Measurements from ENCODE around the gene C11orf21.

C11orf21 gene

GRCh38 chr11:2320568-2321310 lies 19.0 kb upstream of the C11orf21 start:
- no peak for DNase-seq

DNA sequence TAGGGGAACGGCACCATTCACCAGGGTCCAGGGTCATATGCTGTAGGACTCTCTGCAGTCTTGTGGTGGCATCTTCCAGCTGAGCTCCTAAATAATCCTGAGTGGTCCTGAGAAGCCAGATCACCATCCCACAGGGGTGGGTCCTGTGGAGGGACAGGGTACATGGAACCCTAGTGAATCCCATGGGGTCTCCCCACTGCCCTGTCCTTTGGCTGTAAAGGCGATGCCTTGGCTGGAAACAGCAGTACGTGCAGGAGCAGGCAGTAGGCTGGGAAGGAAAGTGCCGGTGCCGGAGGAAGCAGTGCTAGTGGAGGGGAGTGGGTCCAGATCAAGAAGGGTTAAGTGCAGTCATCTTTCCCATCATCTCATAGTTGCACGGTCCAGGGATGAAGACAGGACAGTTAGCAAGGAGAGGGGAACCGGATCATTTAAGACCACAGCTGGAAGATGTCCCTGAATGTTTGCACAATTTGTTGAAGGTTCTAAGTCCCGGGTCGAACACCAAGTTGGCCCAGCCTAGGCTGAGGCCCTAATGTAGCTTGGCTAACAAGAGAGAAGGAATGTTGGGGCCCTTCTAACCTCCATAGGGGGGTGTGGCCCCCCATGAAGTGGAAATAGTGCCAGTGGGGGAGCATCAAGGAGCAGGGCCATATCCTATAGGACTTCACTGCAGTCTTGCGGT lies 18.2 kb upstream of the C11orf21 start:
- no peak for DNase-seq

GRCh38 chr11:2318707-2319106 lies 17.0 kb upstream of the C11orf21 start:
- no peak for DNase-seq

DNA sequence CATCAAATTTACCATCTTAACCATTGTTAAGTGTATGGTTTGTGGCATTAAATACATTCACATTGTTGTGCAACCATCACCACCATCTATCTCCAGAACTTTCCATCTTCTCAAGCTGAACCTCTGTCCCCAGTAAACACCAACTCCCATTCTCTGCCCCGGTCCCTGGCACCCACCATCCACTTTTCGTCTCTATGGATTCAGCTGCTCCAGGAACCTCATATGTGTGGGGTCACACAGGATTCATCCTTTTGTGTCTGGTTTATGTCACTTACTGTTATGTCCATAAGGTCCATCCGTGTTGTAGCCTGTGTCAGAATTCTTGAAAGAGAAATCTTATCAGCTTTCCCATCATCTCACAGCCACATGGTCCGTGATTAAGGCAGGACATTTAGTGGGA lies 16.4 kb upstream of the C11orf21 start:
- no peak for DNase-seq

DNA sequence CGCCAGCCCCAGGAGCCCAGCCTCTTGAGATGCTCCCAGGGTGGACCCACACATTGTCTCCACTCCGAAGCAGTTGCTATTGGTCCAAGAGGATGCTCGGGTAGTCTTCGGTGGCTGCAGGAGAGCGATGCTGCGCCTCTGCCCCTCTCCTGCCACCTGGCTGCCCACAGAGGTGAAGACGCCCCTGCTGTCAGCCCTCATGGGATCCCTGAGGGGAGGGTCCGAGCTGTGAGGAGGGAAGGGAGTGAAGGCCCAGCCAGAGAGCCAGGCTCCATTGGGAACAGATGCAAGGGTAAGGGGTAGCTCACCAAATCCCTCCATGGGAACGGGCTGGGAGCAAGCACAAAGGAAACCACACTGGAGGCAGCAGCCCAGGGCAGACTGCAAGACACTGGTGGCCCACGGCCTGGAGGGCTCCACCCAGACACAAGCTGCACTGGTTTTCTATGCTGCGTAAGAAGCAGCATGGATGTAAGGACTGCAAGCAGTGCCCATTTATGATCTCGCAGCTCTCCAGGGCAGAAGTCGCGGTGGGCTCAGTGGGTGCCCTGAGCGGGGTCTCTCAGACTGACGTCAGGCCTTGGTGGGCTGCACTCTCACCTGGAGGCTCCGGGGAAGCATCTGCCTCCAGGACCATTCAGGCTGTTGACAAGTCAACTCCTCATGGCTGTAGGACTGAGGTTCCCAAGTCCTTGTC lies 15.8 kb upstream of the C11orf21 start:
- no peak for DNase-seq

DNA sequence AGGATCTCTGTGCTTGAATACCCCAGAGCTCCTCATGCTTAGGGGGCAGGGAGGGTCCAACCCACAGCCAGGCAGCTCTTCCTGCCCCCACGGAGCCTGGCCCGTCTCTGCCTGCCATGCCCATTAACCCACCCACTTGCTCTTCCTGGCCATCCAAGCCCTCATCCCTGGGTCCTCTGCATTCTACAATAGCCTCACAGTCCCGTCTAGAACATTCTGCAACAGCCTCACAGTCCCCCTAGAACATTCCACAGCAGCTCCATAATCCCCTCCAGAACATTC lies 15.2 kb upstream of the C11orf21 start:
- no peak for DNase-seq

GRCh38 chr11:2316169-2316962 lies 14.6 kb upstream of the C11orf21 start:
- no peak for DNase-seq

DNA sequence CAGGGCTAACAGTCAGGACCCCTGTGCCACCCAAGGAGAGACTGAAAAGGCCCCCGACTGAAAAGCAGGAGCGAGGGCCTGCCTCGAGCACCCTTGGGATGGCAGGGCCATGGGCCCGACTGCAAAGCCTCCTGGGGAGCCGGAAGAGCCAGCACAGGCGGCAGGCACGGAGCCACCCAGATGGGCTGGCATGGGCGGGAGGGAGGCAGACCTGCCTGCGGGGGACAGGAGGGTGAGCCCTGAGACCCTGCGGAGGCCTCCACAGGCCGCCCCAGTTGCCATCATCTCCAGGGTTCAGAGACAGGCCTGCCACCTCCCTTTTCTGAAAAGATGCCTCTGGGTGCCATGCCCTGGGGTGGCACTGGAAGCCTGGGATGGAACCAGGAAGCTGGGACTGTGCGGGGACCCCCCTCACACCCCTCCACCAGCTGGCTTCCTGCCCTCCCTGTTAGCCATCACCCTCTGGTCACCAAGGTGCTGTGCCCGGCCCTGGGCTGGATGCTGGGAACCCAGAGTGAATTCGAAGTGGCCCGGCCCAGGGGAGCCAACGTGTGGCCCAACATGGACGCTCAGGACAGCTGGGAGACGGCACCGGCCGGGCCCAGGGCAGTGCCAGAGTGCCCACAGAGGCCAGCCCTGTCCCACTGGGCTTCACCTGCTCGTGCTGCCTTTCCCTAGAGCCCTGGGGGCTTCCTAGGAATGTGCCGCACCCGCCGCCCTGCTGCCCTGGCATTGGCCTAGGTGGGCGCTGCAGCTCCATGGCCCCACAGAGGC lies 13.9 kb upstream of the C11orf21 start:
- no peak for DNase-seq

DNA sequence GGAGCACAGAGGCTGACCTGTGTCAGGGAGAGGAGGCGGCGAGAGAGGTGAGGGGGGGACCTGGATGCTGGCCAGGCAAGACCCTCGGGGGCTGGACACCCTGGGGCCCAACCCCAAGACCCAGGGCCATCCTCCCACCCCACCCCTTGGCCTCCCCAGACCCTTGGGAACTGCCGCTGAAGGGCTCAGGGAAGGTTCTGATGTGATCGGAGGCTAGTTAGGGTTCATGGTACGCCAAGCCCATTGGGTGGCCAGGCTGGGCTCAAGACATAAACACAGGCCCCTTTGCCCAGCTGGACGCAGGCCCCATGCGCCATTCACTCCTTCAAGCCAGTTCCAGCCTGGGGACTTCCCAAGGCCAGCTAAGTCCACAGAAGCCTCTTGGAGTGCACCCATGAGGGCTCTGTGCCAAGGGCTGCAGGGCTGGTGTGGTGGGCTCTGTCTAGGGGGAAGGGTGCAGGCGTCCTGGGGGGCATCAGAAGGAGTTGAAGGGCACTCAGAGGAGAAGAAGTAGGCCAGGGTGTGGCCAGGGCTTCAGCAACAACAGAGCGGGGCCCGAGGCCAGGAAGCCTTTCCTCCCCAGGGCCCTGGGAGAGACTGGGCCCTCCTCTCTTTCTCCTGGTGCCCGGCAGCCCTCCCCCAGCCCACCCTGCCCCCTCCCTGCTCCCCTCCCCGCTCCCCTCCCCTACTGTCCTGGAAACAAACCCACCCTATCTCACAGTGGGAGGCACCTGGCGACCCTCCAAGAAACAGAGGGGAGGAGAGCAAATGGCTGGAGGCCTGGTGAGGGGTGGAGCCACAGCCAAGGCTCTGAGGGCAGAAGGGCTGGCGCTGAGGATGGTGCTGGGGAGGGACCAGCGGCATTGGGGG lies 13.0 kb upstream of the C11orf21 start:
- DNase-seq: no peak

GRCh38 chr11:2314136-2314524 lies 12.4 kb upstream of the C11orf21 start:
- no peak for DNase-seq

- no peak for DNase-seq
Observed at GRCh38 chr11:2313051-2313951, 11.6 kb upstream of the C11orf21 start.

GRCh38 chr11:2312232-2313042 lies 10.7 kb upstream of the C11orf21 start:
- no peak for DNase-seq

DNA sequence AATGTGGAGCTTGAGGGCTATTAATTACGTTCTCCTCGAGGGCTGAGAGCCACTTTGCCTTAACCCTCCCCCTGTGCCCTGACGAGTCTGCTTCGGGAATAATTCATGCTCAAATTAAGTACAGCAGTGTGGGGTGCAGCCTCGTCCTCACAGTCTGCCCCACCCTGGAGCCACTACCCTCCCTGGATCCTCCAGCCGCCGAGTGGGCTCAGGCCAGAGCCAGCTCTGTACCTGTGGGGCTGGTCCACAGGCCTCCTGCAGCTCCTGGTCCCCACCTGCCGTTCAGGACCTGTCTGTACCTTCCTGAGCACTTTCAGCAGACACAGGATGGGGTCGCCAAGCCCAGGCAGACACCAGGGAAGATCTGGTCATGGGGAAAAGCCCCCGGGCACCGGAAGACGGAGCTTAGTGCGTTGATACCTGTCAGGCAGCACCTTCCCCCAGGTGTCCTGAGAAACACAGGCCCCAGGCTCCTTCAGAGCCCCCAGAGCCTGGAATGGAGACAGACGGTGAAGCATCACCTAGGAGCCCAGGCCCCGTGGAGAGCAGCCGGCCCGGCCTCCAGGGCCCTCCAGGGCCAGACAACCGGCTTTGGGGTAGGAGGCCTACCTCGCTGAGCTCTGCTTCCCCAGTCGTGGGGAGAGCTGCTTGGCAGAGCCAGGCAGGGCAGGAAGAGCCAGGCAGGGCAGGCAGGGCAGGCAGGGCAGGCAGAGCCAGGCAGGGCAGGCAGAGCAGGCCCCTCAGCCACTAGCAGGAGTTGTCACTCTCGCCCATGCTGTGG lies 9.8 kb upstream of the C11orf21 start:
- no peak for DNase-seq

GRCh38 chr11:2310786-2311352 lies 9.2 kb upstream of the C11orf21 start:
- DNase-seq: no peak

DNA sequence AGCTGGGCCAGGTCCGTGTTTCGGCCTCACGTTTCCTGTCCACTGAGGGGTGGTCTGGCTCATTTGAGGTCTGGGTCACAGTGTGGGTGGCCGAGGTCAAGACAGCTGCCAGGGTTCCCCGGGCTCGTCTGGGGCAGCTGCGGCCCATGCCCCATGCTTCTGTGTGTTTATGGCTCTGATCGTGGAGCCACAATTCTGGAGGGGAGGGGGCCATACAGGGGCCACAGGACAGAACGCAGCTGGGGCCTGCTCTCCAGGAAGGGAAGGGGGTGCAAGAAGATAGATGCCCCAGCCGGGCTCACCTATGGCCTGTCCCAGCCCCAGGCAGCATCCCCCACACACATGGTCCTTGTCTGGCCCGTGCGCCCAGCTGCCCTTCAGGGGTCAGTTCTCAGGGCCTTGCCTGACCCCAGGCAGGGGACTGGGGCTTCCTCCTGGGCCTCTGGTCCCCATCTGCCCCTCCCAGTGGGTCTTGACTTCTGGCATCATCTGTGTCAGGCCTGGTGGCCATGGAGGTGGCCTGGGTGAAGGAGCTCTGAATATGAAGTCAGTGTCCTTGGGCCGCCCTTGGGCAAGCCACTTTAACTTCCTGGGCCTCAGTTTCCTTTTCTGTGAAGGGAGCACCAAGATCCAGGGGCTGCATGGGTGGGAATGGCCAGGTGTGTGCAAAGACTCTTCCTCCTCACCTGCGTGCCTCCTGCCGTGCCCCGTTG lies 8.5 kb upstream of the C11orf21 start:
- no peak for DNase-seq

DNA sequence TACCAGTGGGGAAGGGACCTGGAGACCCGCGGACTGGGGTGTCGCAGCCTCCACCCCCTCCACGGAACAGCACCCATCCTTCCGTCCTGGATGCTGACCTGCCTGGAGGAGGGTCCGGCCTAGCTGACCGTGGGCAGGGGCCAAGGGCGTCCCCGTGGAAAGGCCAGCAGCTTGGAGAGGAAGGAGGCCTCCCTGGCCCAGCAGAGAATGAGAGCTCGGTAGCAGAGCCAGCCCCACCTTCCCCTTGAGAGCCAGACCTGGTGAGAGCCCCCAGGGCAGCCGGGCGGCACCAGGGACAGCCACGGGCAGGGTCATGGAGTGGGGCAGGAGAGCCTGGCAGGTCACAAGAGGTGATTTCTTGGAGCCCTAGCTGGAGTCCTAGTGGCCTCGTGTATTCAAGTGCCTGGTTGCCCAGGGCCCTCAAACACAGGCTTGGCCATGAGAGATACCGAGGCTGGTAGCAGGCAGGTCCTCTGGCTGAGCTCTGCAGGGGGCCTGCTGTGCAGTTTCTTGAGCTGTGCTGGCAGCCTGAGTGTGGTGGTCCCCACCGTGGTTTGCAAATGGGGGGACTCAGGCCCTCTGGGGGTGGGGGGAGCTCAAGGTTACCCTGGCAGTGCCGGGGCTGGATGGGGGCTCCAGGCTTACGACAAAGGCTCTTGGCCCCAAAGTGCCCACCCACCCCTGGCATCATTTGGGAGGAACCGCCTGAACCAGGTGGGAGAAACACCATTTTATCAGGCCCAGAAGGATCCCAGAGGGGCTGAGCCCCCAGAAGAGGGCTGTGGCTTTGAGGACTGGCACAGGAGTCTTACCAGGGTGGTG lies 7.7 kb upstream of the C11orf21 start:
- no peak for DNase-seq

DNA sequence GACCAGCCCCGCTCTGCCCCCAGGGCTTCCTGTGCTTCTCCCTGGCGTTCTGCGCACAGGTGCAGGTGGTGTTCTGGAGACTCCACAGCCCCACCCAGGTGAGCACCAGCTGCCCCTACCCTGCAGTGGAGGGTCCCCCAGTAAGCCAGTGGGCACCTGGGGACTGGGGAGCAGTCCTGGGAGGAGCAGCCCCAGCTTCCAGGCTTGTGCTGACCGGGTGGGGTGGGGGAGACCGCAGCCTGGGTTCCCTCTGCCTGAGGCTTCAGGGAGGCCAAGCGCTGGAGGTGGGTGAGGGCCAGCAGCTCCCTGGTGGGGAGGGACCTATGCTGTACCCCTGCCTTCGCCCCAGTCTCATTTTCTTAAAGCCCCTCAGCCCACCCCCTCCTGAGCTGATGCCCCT lies 7.0 kb upstream of the C11orf21 start:
- no peak for DNase-seq
